ENCODE data around the gene ALKBH5. TPM values are rescaled to one million over a fixed set of nuclear protein-coding genes. Genes with fewer than 3 reads are reported as not detected.

ALKBH5 gene
- total and polyA plus RNA-seq, 9 of the 15 experiments (the other 6 are each of a cell fraction or from before 2014, with no cell fraction given), result 11.4 to 70.0 (median 47.4) TPM

GRCh38 chr17:18141210-18141803 lies 42.3 kb upstream of the ALKBH5 start:
- no peaks in the 10 kb centered on the region for H3K36me3 ChIP-seq (ENCODE audit: control insufficient read depth, insufficient read depth, low read length)
- H3K4me3 ChIP-seq, result no peak overlapping the region
- ATAC-seq, result peak; percentile 45
- no peaks in the 10 kb centered on the region for H3K9me3 ChIP-seq (replicated peaks; ENCODE audit: control insufficient read depth, insufficient read depth, low read depth, low read length)
- no peaks in the 10 kb centered on the region for H3K27me3 ChIP-seq (ENCODE audit: control insufficient read depth in 2 of 2, insufficient read depth in 2 of 2, low read length in 2 of 2)
- no peak overlapping the region for H3K9ac ChIP-seq (ENCODE audit: insufficient read depth in 1 of 2, low read depth in 2 of 2, low read length in 2 of 2)
- intact Hi-C loops (cut with micrococcal nuclease) (loop anchor here (2.0 to 10.0 kb wide), 2 partner anchors 45 to 183 kb away; no protein-coding TSS in a partner anchor), in situ Hi-C loops (cut with MboI) (no loop called here)
- H2AFZ ChIP-seq (ENCODE audit: low read depth, low read length), result no peak overlapping the region
- ChIA-PET CTCF (ENCODE audit: low intra/inter-chr PET ratio) (interaction anchor here (1.0 kb wide), 1 partner anchor 44 kb away, joined by 4 read pairs; no protein-coding TSS in a partner anchor), POLR2A (interaction anchor here (0.7 to 0.9 kb wide), 2 partner anchors 41 to 52 kb away, joined by 3 to 6 read pairs; no protein-coding TSS in a partner anchor)
- no TSS peak for BruUV-seq (replicated peaks)
- no peak overlapping the region for H3K4me2 ChIP-seq (ENCODE audit: insufficient read depth, low read length)
- H3K27ac ChIP-seq (ENCODE audit: extremely low read depth, low read depth, low read length), result no peak overlapping the region
- H3K4me1 ChIP-seq (replicated peaks in 1 of 2; ENCODE audit: control insufficient read depth in 2 of 2, insufficient read depth in 2 of 2, low read length in 2 of 2), result peaks cover 0 to 18% of the 10 kb centered on the region in 2 experiments; a peak in 3 of 5 replicates
- H3K9me1 ChIP-seq (ENCODE audit: control insufficient read depth, insufficient read depth, low read length), result no peaks in the 10 kb centered on the region
- FAIRE-seq, result peak; percentile 81
- DNase-seq (ENCODE audit: extremely low read depth in 1 of 4, low spot score in 3 of 4), result peak in 3 of 4 experiments; percentile 31 to 63 (median 35)
- H3K79me2 ChIP-seq (ENCODE audit: control insufficient read depth, insufficient read depth, low read length), result no peaks in the 10 kb centered on the region
- 5% methylated on average over 9 of the region's 9 CpGs for WGBS (ENCODE audit: insufficient coverage, low coverage, missing lambda C conversion rate)
- peaks cover 4% of the 10 kb centered on the region; the same call in 1 of the 2 replicates for H4K20me1 ChIP-seq (replicated peaks; ENCODE audit: control insufficient read depth, insufficient read depth, low read length)
- TF ChIP-seq TCF3 (CRISPR knock-in tag; IDR thresholded peaks at IDR 0.05) (no peak), ARID1B (IDR thresholded peaks at IDR 0.05) (no peak), SNIP1 (IDR thresholded peaks at IDR 0.05; ENCODE audit: low read depth) (no peak), JUND (IDR thresholded peaks at IDR 0.05; ENCODE audit: borderline replicate concordance, low read depth, low read length) (no peak), JUND (tag; IDR thresholded peaks at IDR 0.05; ENCODE audit: borderline replicate concordance, low read depth, low read length) (no peak), CREB5 (CRISPR knock-in tag; IDR thresholded peaks at IDR 0.05) (no peak), PBX2 (CRISPR knock-in tag; IDR thresholded peaks at IDR 0.05; ENCODE audit: low read depth) (no peak), PBX2 (tag; conservative IDR thresholded peaks at IDR 0.05; ENCODE audit: low read depth) (peak; percentile 49), TFAM (CRISPR knock-in tag; conservative IDR thresholded peaks at IDR 0.05) (no peak), GABPB1 (CRISPR knock-in tag; IDR thresholded peaks at IDR 0.05) (no peak), DEAF1 (CRISPR knock-in tag; IDR thresholded peaks at IDR 0.05) (0 out of 2 replicates have a peak, but pooled peaks have one; percentile 19), HMG20B (CRISPR knock-in tag; IDR thresholded peaks at IDR 0.05) (no peak), PKNOX1 (IDR thresholded peaks at IDR 0.05) (0 out of 2 replicates have a peak, but pooled peaks have one; percentile 25)
- TF ChIP-seq, protein P1, sequence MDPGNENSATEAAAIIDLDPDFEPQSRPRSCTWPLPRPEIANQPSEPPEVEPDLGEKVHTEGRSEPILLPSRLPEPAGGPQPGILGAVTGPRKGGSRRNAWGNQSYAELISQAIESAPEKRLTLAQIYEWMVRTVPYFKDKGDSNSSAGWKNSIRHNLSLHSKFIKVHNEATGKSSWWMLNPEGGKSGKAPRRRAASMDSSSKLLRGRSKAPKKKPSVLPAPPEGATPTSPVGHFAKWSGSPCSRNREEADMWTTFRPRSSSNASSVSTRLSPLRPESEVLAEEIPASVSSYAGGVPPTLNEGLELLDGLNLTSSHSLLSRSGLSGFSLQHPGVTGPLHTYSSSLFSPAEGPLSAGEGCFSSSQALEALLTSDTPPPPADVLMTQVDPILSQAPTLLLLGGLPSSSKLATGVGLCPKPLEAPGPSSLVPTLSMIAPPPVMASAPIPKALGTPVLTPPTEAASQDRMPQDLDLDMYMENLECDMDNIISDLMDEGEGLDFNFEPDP (CRISPR knock-in tag; IDR thresholded peaks at IDR 0.05), result no peak
